HG03460 (cell line): ENCODE data around the gene PLS1.
"Not testable (repeated sequence)": the region's sequence is repeated elsewhere in the genome, so short reads cannot be mapped to it uniquely, and the experiment has no call there.

Experiments used
- ATAC-seq: cut with Tn5 transposase; IDR thresholded peaks from one replicate; pipeline ENCODE4 v1.9.1; 2021; ENCODE audit not compliant: unreplicated experiment

Gene PLS1

GRCh38 chr3:142595951-142596725, at the start of gene PLS1:
TSS of gene PLS1 (plus strand) at chr3:142596393. CDS start at chr3:142664238, 67,845 bp downstream.
- ATAC-seq: peak; percentile 89

- no peak for ATAC-seq
Measured at GRCh38 chr3:142549986-142550385, 46.2 kb upstream of the PLS1 start.

DNA sequence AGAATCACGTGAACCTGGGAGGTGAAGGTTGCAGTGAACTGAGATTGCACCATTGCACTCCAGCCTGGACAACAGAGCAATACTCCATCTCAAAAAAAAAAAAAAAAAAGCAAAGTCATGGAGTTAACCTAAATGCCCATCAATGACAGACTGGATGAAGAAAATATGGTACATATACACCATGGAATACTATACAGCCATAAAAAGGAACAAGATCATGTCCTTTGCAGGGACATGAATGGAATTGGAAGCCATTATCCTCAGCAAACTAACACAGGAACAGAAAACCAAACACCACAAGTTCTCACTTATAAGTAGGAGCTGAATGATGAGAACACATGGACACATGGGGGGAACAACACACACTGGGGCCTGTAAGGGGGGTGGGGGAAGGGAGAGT, 43.6 kb upstream of the PLS1 start:
- not testable (repeated sequence) for ATAC-seq

GRCh38 chr3:142553741-142554140, 42.5 kb upstream of the PLS1 start:
- no peak for ATAC-seq

DNA sequence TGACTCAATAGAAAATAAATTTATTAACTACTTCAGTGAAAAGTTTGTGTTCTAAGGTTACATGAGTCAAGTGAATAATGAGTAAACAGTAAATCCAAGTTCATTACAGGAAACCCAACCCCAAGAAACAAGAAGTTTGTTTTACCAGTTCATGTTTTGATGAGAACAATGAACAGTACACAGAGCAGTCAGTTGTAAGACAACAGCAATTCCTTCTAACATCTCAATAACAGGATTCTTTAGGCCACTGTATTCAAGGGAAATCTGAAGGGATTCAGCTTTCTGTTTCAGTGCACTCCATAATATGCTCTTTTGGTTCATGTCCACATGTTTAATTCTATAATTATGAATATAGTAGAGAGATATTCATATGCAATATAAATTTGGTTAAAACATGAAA, 36.1 kb upstream of the PLS1 start:
- ATAC-seq: no peak

GRCh38 chr3:142563496-142563997, 32.6 kb upstream of the PLS1 start:
- ATAC-seq: no peak

GRCh38 chr3:142566096-142566495, 30.1 kb upstream of the PLS1 start:
- ATAC-seq: no peak

DNA sequence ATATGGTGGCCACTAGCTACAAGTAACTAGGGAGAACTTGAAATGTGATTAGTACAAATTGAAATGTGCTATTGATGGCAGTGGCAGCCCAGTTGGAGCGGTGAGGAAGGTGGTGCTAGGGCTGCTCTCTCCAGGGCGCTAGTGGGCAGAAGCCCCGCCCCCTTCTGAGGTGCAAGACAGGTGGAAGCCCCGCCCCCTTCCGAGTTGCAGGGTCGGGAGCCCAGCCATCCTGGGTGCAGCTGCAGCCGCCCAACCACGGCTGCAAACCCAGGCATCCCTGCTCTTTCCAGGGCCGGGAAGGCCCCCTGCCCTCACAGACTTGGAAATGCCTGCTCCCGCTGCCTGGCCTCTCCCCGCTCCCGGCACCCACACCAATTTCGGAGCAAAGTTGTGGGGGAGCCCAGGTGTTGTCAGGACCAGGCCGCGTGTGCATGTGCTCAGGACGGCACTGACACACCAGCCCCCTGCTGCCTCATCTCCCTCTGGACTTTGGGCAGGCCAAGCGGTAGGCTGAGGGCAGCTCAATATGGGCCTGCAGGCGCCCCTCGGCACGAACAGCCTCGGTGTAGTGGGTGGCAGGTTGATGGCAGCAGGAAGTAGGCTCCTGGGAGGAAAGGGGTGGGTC, 27.7 kb upstream of the PLS1 start:
- no peak for ATAC-seq

DNA sequence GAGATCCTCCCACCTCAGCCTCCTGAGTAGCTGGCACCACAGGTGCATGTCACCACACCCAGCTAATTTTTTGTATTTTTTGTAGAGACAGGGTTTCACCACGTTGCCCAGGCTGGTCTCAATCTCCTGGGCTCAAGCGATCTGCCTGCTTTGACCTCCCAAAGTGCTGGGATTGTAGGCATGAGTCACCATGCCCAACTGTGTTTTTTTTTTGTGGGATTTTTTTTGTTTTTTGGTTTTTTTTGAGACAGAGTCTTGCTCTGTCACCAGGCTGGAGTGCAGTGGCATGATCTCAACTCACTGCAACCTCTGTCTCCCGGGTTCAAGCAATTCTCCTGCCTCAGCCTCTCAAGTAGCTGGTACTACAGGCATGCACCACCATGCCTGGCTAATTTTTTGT, 26.8 kb upstream of the PLS1 start:
- ATAC-seq: not testable (repeated sequence)

- not testable (repeated sequence) for ATAC-seq
Measured at GRCh38 chr3:142574223-142574622, 22.0 kb upstream of the PLS1 start.

- no peak for ATAC-seq
Measured at GRCh38 chr3:142574665-142575064, 21.5 kb upstream of the PLS1 start.

DNA sequence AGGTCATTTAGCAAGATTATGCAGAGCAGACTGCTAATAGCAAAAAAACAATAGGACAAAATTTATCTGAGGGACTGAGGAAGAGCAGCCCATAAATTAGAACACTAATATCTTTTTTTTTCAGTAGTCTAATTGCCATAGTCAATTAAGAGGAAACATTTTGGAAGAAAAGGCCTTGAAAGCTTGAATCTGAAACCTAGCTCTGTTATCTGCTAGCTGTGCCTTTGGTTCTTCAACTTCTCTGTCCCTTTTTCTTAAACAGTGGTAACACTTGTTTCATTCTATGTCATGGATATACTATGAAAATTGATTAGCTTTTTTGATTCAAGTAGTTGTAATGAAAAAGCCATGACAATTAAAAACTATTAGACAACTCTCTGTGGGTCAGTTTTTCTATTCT, 19.4 kb upstream of the PLS1 start:
- no peak for ATAC-seq

DNA sequence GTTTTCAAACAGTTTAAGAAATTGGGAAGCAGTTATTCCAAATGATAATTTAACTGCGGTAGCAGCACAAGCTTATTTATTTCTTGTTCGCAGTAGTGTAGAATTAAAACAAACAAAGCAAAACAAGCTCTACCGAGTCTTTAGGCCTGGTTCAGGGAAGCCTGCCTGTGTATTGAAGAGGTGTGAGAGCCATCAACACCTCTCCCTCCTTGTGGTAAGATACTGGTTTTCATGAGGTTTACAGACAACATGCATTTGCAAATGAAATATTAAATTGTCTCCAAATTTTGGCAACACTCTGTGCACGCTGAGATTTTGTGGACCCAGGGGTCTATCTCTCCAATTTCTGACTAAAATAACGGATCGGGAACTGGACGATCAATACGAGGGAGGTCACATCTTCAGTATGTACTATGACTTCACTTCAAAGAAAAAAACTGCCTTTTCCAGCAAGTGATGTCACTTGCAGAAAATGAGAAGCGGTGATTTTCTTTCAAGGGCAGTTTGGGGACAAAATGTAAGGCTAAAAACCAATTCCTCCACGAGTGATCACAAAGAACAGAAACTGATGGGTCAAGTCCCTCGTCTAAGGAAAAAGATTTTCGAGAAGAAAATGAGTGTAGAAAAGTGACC, 18.4 kb upstream of the PLS1 start:
- no peak for ATAC-seq

DNA sequence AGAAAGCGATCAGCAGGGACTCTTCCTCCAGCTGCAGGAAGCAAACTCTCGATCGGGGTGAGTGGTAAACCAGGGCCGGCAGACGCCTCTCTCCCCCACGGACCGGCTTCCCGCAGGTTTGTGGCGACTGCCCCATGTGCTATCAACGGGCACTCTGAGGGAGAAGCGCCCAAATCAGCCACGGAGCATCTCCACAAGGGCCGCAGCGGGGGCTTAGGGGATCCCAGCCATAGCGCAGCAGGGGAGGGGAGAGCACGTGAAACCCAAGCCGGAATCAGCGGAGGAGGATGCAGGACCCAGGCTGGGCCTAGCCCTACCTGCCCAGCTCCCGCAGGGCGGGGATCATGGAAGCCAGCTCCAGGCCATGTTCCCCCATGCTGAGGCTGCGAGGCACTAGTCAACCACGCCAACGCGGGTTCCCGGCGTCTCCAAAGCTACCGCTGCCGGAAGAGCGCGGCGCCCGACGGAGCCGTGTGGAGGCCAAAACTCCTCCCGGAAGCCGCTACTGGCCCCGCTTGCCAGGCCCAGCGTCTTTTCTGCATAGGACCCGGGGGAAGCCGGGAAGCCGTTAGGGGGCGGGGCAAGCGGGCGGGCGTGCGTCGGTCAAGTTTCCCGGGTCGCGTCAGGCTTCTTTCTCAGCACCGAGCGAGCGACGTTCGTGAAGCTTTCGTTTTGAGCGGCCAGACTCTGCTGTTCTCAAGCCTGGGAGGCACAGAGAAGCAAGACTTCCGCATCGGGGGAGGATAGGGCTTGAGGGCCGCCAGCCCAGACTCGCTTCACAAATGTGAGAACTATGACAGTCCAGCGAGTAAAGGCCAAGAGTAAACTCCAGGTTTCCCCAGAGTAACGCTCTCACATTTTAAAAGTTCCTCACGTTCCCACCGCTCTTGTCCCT, 17.6 kb upstream of the PLS1 start, which contains the start of gene ATR:
Gene ATR (minus strand): TSS at position 405 of the 895 bp plus-strand sequence. CDS start 29 bp downstream, at position 376.
- peak; percentile 94 for ATAC-seq

- no peak for ATAC-seq
Measured at GRCh38 chr3:142580061-142580423, 16.2 kb upstream of the PLS1 start.

- ATAC-seq: not testable (repeated sequence)
Measured at GRCh38 chr3:142581070-142581469, 15.1 kb upstream of the PLS1 start.

DNA sequence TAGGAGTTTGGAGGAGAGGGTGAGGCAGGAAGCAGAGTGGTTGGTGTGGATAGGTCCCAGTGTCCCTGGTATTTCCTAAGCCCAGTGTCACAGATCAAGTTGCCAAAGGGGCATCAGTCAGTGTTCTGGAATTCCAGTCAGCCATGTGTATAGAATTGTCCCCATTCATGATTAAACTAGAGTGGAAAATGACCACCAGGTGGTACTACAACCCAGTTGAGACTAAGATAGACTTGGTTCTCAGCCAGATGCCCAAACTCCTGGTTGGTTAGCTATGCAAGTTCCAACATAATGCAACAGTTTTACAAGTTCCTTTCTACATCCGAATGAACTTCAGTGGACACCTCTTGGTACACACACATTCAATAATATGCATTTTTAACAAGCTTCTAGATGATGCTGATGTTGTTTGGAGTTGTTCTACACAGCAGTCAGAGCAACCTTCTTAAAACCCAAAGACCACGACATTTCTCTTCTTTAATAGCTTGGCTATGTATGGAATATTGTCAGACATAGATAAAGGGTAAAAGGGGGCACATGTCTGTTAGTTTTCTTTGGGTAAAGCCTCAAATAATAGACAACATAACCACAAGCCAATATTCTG, 9.3 kb upstream of the PLS1 start:
- ATAC-seq: peak; percentile 77

DNA sequence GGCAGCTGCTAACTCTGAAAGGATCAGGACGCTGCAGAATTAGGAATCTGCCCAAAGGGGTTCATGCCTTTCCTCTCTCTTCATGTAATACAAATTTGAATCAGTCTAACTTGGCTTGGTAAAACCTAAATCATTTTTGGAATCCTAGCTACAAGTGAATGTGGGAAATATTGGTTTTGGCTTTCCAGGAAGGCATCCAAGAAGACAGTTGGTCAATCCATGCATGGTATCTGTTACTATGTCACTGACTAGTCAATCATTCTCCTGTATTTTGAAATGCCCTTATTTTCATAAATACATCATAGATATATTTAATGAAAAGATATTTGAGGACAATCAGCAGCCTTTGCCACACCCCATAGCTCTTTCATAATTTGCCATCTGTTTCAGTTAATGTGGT, 7.5 kb upstream of the PLS1 start:
- ATAC-seq: no peak

DNA sequence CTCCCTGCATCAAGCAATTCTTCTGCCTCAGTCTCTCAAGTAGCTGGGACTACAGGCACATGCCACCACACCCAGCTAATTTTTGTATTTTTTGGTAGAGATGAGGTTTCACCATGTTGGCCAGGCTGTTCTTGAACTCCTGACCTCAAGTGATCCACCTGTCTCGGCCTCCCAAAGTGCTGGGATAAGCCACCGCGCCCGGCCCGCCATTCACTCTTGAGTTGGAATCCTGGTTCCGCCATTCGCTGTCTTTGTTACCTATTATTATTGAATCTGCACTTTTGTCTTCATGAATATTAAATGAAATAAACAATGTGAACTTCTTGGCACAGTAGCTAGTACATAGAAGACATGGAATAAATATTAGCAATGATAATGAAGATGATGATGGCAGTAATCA, 3.9 kb upstream of the PLS1 start:
- ATAC-seq: not testable (repeated sequence)

DNA sequence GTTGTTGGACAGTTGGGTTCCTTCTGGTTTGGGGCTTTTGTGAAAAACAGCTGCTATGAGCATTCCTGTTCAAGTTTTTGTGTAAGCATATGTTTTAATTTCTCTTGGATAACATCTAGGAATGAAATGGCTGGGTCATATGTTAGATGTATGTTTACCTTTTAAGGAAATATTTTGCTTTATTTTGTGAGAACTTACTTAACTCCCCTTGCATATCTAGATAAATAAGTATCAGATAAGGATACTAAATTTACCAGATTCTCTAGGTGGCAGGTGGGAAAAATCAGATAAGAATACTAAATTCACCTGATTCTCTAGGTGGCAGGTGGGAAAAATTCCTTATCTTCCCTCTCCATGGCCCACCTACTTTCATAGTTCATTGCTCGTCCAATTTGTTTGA, 1.1 kb upstream of the PLS1 start:
- ATAC-seq: no peak

- no peak for ATAC-seq
Measured at GRCh38 chr3:142595581-142595950, 627 bp upstream of the PLS1 start.
